ENCODE results near the gene PHYHIPL. TPM values are rescaled to one million over a fixed set of nuclear protein-coding genes. Genes with fewer than 3 reads are reported as not detected.

Gene PHYHIPL
- total and polyA plus RNA-seq, 10 donors, result 0.03 to 0.04 TPM; not detected in 8

- H3K4me1 ChIP-seq, result no peaks in the 10 kb centered on the region
- no peaks in the 10 kb centered on the region for H3K27me3 ChIP-seq (replicated peaks in 1 of 7)
- H3K36me3 ChIP-seq, result no peaks in the 10 kb centered on the region
- TF ChIP-seq POLR2A (IDR thresholded peaks at IDR 0.05), result no peak
- no peak for TF ChIP-seq POLR2AphosphoS5 (IDR thresholded peaks at IDR 0.05)
- no peak for TF ChIP-seq CTCF (IDR thresholded peaks at IDR 0.05 in 8 of 11, conservative IDR thresholded peaks at IDR 0.05 in 3 of 11)
- intact Hi-C loops (cut with DNase I; ENCODE audit: low total_unique reads), result no loop called here
- H3K9me3 ChIP-seq, result no peaks in the 10 kb centered on the region
- no peak overlapping the region for H3K4me3 ChIP-seq
- 83 to 91% (median 87%) methylated on average over 3 of the region's 3 CpGs for WGBS, 5 donors
- DNase-seq, result no peak
- no peak overlapping the region for H3K27ac ChIP-seq
Measured at GRCh38 chr10:59227136-59227673, 50.8 kb downstream of the PHYHIPL start.

GRCh38 chr10:59229441-59229840 is 53.0 kb downstream of the PHYHIPL start:
- Histone ChIP-seq H3K27ac (no peak overlapping the region), H3K4me3 (no peak overlapping the region), H3K4me1 (no peaks in the 10 kb centered on the region), H3K9me3 (no peaks in the 10 kb centered on the region), H3K36me3 (no peaks in the 10 kb centered on the region), H3K27me3 (replicated peaks in 1 of 7) (no peaks in the 10 kb centered on the region)
- intact Hi-C loops (cut with DNase I; ENCODE audit: low total_unique reads), result no loop called here
- DNase-seq, result no peak
- TF ChIP-seq POLR2A (IDR thresholded peaks at IDR 0.05) (no peak), CTCF (IDR thresholded peaks at IDR 0.05 in 8 of 11, conservative IDR thresholded peaks at IDR 0.05 in 3 of 11) (no peak), POLR2AphosphoS5 (IDR thresholded peaks at IDR 0.05) (no peak)
- 89 to 96% (median 93%) methylated on average over 4 of the region's 4 CpGs for WGBS, 5 donors

- WGBS, 5 donors, result 67 to 81% (median 69%) methylated on average over 3 of the region's 3 CpGs
- TF ChIP-seq POLR2AphosphoS5 (IDR thresholded peaks at IDR 0.05) (no peak), CTCF (IDR thresholded peaks at IDR 0.05 in 8 of 11, conservative IDR thresholded peaks at IDR 0.05 in 3 of 11) (no peak), POLR2A (IDR thresholded peaks at IDR 0.05) (no peak)
- Histone ChIP-seq H3K9me3 (no peaks in the 10 kb centered on the region), H3K4me1 (no peaks in the 10 kb centered on the region), H3K36me3 (no peaks in the 10 kb centered on the region), H3K27me3 (replicated peaks in 1 of 7) (no peaks in the 10 kb centered on the region), H3K4me3 (no peak overlapping the region), H3K27ac (no peak overlapping the region)
- intact Hi-C loops (cut with DNase I; ENCODE audit: low total_unique reads), result no loop called here
- DNase-seq, result no peak
Measured at GRCh38 chr10:59234194-59234593, 57.8 kb downstream of the PHYHIPL start.

GRCh38 chr10:59234816-59235429 is 58.5 kb downstream of the PHYHIPL start:
- Histone ChIP-seq H3K4me1 (no peaks in the 10 kb centered on the region), H3K27me3 (replicated peaks in 1 of 7) (no peaks in the 10 kb centered on the region), H3K36me3 (no peaks in the 10 kb centered on the region), H3K4me3 (no peak overlapping the region), H3K9me3 (no peaks in the 10 kb centered on the region), H3K27ac (no peak overlapping the region)
- TF ChIP-seq CTCF (IDR thresholded peaks at IDR 0.05 in 8 of 11, conservative IDR thresholded peaks at IDR 0.05 in 3 of 11) (peak in 4 of 11 experiments; percentile 6 to 33 (median 28)), POLR2AphosphoS5 (IDR thresholded peaks at IDR 0.05) (no peak)
- no peak for DNase-seq
- intact Hi-C loops (cut with DNase I; ENCODE audit: low total_unique reads), result no loop called here
